GM19395 (cell line): Measurements from ENCODE around the gene CCT6A.
"Not testable (repeated sequence)": the region's sequence is repeated elsewhere in the genome, so short reads cannot be mapped to it uniquely, and the experiment has no call there.

Experiments
- ATAC-seq: cut with Tn5 transposase; IDR thresholded peaks from one replicate; pipeline ENCODE4 v1.9.1; 2021; ENCODE audit warnings: mild to moderate bottlenecking, moderate library complexity; ENCODE audit not compliant: unreplicated experiment

CCT6A gene

GRCh38 chr7:56051339-56052191, at the start of gene CCT6A, which contains the start of gene PSPH:
CCT6A (plus strand) TSS chr7:56051765; CDS start chr7:56051849, 84 bp downstream.
PSPH (minus strand) TSS chr7:56051444; CDS start chr7:56021212, 30,232 bp downstream.
- peak; percentile 96 for ATAC-seq

GRCh38 chr7:56003749-56004148, 47.8 kb upstream of the CCT6A start:
- ATAC-seq, result no peak

- no peak for ATAC-seq
Observed at GRCh38 chr7:56007167-56007652, 44.4 kb upstream of the CCT6A start.

- ATAC-seq, result no peak
Observed at GRCh38 chr7:56007891-56008290, 43.7 kb upstream of the CCT6A start.

GRCh38 chr7:56009695-56010094, 41.9 kb upstream of the CCT6A start:
- ATAC-seq, result no peak

GRCh38 chr7:56017015-56017414, 34.5 kb upstream of the CCT6A start:
- ATAC-seq, result not testable (repeated sequence)

GRCh38 chr7:56019501-56019900, 32.1 kb upstream of the CCT6A start:
- no peak for ATAC-seq

GRCh38 chr7:56023500-56023899, 28.1 kb upstream of the CCT6A start:
- ATAC-seq, result no peak

- ATAC-seq, result no peak
Observed at GRCh38 chr7:56026538-56026937, 25.0 kb upstream of the CCT6A start.

- no peak for ATAC-seq
Observed at GRCh38 chr7:56028942-56029630, 22.5 kb upstream of the CCT6A start.

- no peak for ATAC-seq
Observed at GRCh38 chr7:56030340-56030739, 21.2 kb upstream of the CCT6A start.

- ATAC-seq, result not testable (repeated sequence)
Observed at GRCh38 chr7:56031556-56031955, 20.0 kb upstream of the CCT6A start.

GRCh38 chr7:56032578-56032977, 19.0 kb upstream of the CCT6A start:
- not testable (repeated sequence) for ATAC-seq

GRCh38 chr7:56033671-56034432, 17.7 kb upstream of the CCT6A start:
- ATAC-seq, result peak; percentile 97

GRCh38 chr7:56040730-56041129, 10.8 kb upstream of the CCT6A start:
- no peak for ATAC-seq

GRCh38 chr7:56045758-56046157, 5.8 kb upstream of the CCT6A start:
- not testable (repeated sequence) for ATAC-seq

- no peak for ATAC-seq
Observed at GRCh38 chr7:56046721-56047445, 4.7 kb upstream of the CCT6A start.

- ATAC-seq, result not testable (repeated sequence)
Observed at GRCh38 chr7:56047446-56048116, 4.0 kb upstream of the CCT6A start.

- ATAC-seq, result no peak
Observed at GRCh38 chr7:56048245-56048644, 3.3 kb upstream of the CCT6A start.

- ATAC-seq, result not testable (repeated sequence)
Observed at GRCh38 chr7:56048763-56049162, 2.8 kb upstream of the CCT6A start.
